Inflammatory macrophage treated with lipopolysaccharide for 4 hours (primary cell): ENCODE data around the gene STK31.
"Not testable (repeated sequence)": the region's sequence is repeated elsewhere in the genome, so short reads cannot be mapped to it uniquely, and the experiment has no call there.

Experiments
- DNase-seq: peaks from one replicate; pipeline ENCODE4 v3.0.0-alpha.2; 2020

The STK31 gene

DNA sequence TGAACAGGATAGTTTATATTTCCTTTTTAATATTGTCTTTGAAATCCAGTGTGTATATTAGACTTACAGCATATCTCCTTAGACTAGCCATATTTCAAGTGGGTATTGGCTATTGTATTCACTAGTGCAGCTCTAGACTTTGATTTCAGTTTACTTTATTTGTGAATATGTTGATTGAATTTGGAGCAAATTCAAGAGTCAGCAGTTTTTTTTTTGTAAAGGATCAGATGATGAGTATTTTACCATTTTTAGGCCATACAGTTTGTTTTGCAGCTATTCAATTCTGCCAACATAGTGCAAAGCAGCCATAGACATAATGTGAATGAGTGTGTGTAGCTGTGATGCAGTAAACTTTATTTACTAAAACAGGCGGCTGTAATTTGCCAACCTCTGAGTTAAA is 4.6 kb downstream of the STK31 start:
- no peak for DNase-seq

DNA sequence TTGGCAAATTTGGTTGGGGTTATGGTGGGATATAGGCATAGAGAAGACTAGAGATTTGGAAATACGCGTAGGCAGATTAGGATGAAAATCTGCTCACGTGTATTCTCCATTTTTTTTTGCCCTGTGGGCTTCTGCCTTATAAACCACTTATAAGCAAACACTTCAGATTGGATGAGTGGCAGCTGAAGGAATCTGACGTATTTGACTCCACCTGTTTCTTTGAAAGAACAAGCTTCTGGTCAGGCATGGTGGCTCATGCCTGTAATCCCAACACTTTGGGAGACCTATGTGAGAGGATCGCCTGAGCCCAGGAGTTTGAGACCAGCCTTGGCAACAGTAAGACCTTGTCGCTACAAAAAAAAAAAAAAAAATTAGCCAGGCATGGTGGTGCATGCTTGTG is 5.1 kb downstream of the STK31 start:
- DNase-seq = no peak

- no peak for DNase-seq
Observed at GRCh38 chr7:23717788-23718187, 7.8 kb downstream of the STK31 start.

- no peak for DNase-seq
Observed at GRCh38 chr7:23721456-23721855, 11.4 kb downstream of the STK31 start.

DNA sequence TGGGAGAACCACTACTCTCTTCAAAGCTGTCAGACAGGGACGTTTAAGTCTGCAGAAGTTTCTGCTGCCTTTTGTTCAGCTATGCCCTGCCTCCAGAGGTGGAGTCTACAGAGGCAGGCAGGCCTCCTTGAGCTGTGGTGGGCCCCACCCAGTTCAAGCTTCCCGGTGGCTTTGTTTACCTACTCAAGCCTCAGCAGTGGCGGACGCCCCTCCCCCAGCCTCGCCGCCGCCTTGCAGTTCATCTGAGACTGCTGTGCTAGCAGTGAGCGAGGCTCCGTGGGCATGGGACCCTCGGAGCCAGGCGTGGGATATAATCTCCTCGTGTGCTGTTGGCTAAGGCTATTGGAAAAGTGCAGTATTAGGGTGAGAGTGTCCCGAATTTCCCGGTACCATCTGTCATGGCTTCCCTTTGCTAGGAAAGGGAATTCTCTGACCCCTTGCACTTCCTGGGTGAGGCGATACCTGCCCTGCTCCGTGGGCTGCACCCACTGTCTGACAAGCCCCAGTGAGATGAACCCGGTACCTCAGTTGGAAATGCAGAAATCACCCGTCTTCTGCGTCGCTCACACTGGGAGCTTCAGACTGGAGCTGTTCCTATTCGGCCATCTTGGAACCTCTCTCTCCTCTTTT is 12.7 kb downstream of the STK31 start:
- not testable (repeated sequence) for DNase-seq

DNA sequence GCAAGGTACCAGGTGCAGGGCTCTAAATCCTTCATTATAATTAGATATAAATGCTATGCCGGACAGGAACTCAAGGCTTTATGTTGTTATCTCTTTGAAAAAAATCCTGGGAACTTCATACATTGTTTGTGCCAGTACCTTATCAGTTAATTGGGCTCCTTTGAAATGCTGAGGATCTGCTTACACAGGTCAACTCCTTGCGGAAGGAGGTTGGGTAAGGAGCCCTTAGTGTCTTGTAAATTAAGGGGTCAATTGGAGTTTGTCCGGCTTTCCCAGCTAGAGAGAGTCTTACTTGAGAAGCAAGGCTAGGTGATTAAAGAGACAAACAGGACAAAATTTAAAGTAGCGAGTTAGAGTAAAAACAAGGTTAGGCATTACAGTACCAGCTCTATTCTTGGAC is 14.1 kb downstream of the STK31 start:
- not testable (repeated sequence) for DNase-seq

DNA sequence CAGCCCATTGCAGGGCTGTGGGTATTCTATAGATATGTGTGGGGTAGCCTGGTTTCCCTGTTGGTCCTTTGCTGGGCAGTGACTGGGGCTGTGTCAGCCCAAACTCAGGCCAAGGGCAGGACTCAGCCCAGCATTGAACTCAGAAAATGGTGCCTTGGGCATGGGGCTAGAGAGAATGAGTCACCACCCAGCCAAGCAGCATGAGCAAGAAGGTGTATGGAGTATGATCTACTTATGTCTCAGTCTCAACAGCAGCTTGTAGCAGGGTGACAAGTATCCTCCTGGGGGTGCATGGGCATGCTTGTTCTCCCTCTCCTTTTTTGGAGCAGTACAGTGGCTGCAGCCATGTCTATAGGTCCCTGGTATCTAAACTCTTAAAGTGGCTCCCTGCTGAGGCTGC is 32.0 kb downstream of the STK31 start:
- DNase-seq = no peak

- no peak for DNase-seq
Observed at GRCh38 chr7:23743226-23743625, 33.2 kb downstream of the STK31 start.

DNA sequence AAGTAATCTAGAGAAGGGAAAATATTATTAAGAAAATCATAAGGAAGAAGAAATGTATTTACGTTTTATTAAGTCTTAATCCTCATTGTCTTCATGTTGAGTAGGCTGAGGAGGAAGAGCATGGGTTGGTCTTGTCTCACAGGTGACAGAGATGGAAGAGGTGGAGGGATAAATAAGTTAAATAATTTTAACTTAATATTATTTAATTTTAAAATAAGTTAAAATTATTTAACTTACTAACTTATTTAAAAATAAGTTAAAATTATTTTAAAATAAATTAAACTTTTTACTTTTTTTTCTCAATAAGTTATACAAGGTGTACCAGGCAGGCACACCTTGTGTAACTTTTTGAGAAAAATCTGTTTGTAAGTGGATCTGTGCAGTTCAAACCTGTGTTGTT is 36.6 kb downstream of the STK31 start:
- DNase-seq = no peak

GRCh38 chr7:23751852-23752251 is 41.8 kb downstream of the STK31 start:
- no peak for DNase-seq

- not testable (repeated sequence) for DNase-seq
Observed at GRCh38 chr7:23758839-23759238, 48.8 kb downstream of the STK31 start.

DNA sequence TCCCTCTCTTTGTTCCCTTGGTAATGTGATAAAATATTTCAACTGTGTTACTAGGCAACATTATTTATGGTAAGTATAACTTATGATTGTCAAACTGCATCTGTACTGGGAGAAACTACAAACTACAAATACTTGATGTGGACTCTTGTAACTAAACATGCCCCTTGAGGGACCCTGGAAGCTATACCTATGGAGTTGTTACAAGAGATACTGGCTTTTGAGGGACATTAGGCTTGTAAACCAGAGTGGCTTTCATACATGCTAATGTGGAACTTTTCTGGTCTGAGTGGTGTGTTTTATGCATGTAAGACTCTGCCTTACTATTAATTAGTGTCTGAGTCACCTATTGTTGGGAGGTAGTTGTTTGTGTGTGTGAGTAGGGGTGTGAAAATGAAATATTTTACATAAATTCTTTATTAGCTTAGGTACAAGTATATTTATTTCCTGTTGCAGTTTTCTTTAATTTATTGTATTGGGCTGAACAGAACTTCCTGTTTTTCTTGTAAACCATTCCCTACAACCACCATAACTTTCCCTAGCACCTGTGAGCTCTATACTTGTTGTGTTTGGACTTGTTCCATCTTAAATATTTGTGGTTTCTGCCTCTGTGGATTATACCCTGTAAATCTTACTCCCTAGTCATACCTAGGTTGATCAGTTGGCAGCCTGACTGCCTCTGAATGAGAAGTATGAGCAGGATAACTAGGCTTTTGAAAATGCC is 49.8 kb downstream of the STK31 start:
- DNase-seq = no peak

- no peak for DNase-seq
Observed at GRCh38 chr7:23765943-23766342, 55.9 kb downstream of the STK31 start.

- DNase-seq = no peak
Observed at GRCh38 chr7:23767514-23767913, 57.5 kb downstream of the STK31 start.

- no peak for DNase-seq
Observed at GRCh38 chr7:23768022-23768421, 58.0 kb downstream of the STK31 start.

- DNase-seq = not testable (repeated sequence)
Observed at GRCh38 chr7:23779185-23779800, 69.3 kb downstream of the STK31 start.

DNA sequence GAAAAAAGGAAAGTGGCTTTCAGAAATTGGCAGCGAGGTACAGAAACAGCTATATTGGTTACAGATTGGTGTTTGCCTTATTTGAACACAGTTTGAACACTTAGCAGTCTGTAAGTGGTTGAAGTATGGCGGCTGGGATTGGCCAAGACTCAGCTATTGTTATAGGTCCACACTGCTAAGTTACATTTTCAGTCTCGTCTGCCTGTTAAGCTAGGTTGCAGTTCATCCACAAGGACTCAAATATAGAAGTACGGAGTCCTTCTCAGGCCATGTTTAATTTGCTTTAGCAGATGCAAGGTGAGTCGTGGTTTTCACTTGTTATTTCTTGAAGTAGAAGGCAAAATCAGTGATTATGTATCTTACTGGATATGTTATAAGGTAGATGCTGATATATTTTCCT is 73.1 kb downstream of the STK31 start:
- no peak for DNase-seq

DNA sequence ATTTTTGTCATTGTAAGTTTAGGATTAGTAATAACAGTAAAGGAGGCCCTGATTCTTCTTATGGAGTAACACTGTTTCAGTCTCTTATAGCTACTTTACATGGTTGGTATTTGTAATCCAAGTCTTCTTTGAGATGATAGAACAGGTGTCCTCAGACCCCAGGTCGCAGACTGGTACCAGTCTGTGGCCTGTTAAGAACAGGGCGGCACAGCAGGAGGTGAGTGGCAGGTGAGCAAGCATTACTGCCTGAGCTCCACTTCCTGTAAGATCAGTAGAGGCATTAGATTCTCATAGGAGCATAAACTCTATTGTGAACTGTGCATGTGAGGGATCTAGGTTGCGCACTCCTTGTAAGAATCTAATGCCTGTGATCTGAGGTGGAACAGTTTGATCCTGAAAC is 77.3 kb downstream of the STK31 start:
- no peak for DNase-seq

DNA sequence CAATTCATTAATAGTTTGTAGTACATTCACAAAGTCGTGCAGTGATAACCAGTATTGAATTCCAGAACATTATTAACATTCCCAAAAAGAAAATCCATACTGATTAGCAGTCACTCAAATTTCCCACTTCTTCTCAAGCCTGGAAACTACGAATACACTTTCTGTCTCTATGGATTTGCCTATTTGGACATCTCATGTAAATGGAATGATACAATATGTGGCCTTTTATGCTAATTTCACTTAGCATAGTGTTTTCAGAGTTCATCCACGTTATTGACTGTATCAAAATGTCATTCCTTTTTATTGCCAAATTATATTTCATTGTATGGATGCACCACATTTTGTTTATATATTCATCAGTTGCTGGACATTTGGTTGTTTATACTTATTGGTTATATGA is 78.8 kb downstream of the STK31 start:
- DNase-seq = no peak

GRCh38 chr7:23791721-23792120 is 81.7 kb downstream of the STK31 start:
- no peak for DNase-seq

- no peak for DNase-seq
Observed at GRCh38 chr7:23802720-23803397, 92.8 kb downstream of the STK31 start.

- DNase-seq = no peak
Observed at GRCh38 chr7:23804707-23805106, 94.7 kb downstream of the STK31 start.

GRCh38 chr7:23808421-23808820 is 98.4 kb downstream of the STK31 start:
- no peak for DNase-seq

- DNase-seq = no peak
Observed at GRCh38 chr7:23810099-23810498, 100.1 kb downstream of the STK31 start.
